Panc1 (cell line): ENCODE measurements around the gene RPS6KA4. TPM values are rescaled to one million over a fixed set of nuclear protein-coding genes. Genes with fewer than 3 reads are reported as not detected.

Experiments
- ATAC-seq: fragments of 200-7000 bp; cut with Tn5 transposase; 2 replicates; pipeline ENCODE4 v1.9.1; 2020; ENCODE audit warnings: mild to moderate bottlenecking, moderate library complexity
- Bru-seq: library from RNA; stranded (reverse); fragments of 400-500 nt; gene quantifications from one replicate; lab custom pipeline; 2021; lab: Mats Ljungman, UMichigan
- BruChase-seq, 2 experiments: library from RNA; stranded (reverse); fragments of 400-500 nt; gene quantifications; one replicate each; lab custom pipeline; 2021; lab: Mats Ljungman, UMichigan
- BruUV-seq: library from RNA; stranded (reverse); fragments of 400-500 nt; replicated peaks from 2 replicates; lab custom pipeline; 2021; lab: Mats Ljungman, UMichigan
- CTCF ChIA-PET: fragments of 300-600 bp; sonication (Branson Sonifier 250); formaldehyde crosslinking; loops from one replicate; lab custom pipeline; 2022; ENCODE audit warnings: antibody characterized with exemption; lab: Charles Lee
- POLR2A ChIA-PET: fragments of 300-600 bp; sonication (Branson Sonifier 250); formaldehyde crosslinking; loops from one replicate; lab custom pipeline; 2022; ENCODE audit warnings: antibody characterized with exemption; lab: Charles Lee
- DNase-seq: peaks from one replicate; pipeline ENCODE4 v3.0.0-alpha.2; 2010; ENCODE audit warnings: low read depth, low spot score
- H3K27ac ChIP-seq: 2 replicates; pipeline ENCODE4 v1.5.1; 2011; ENCODE audit warnings: mild to moderate bottlenecking, low read length, inconsistent platforms
- H3K27me3 ChIP-seq: fragments of 200-500 bp; sonication (Bioruptor generic); 2 replicates; pipeline ENCODE4 v1.6.0; 2014; ENCODE audit warnings: low read length, inconsistent platforms; ENCODE audit not compliant: control insufficient read depth, insufficient read depth
- H3K36me3 ChIP-seq: fragments of 200-500 bp; sonication (Bioruptor generic); 2 replicates; pipeline ENCODE4 v1.5.1; 2014; ENCODE audit warnings: inconsistent platforms, mild to moderate bottlenecking, low read length, moderate library complexity; ENCODE audit not compliant: control insufficient read depth, insufficient read depth
- H3K4me1 ChIP-seq: 2 replicates; pipeline ENCODE4 v1.5.1; 2011; ENCODE audit warnings: inconsistent platforms, mild to moderate bottlenecking, low read length, moderate library complexity; ENCODE audit not compliant: control insufficient read depth, insufficient read depth
- H3K4me3 ChIP-seq, 2 experiments: 2 replicates each; pipeline ENCODE4 v1.5.1; 2011 to 2012; ENCODE audit warnings: low read depth in 2 of 2, low read length in 2 of 2, mild to moderate bottlenecking in 2 of 2, inconsistent platforms in 1 of 2, moderate library complexity in 1 of 2
- H3K9me3 ChIP-seq: fragments of 200-500 bp; sonication (Bioruptor generic); 2 replicates; pipeline ENCODE4 v1.5.1; 2014; ENCODE audit warnings: low read depth, mild to moderate bottlenecking, inconsistent platforms, low read length, moderate library complexity; ENCODE audit not compliant: control insufficient read depth, insufficient read depth
- POLR2AphosphoS5 ChIP-seq: IDR thresholded peaks from 2 replicates; pipeline ENCODE4 v1.6.1; 2012; ENCODE audit warnings: mild to moderate bottlenecking, low read depth, low read length, moderate library complexity
- SIN3A ChIP-seq: IDR thresholded peaks from 2 replicates; pipeline ENCODE4 v1.6.1; 2012; ENCODE audit warnings: low read depth, mild to moderate bottlenecking, low read length, moderate library complexity, borderline replicate concordance; ENCODE audit not compliant: insufficient read depth
- TCF7L2 ChIP-seq: IDR thresholded peaks from 2 replicates; pipeline ENCODE4 v1.6.1; 2011; ENCODE audit warnings: mild to moderate bottlenecking, low read depth, low read length, inconsistent platforms
- in situ Hi-C: cut with HindIII; loops from 2 replicates; pipeline ENCODE4 v1.10.0; 2016; ENCODE audit warnings: low sequenced_read_pairs, low pct_unique_long_range_greater_than_20kb
- intact Hi-C: fragments of 100-400 bp; cut with micrococcal nuclease; formaldehyde crosslinking; loops from one replicate; pipeline ENCODE4 v1.10.0; 2022; ENCODE audit not compliant: unreplicated experiment
- long read RNA-seq: library from polyadenylated mRNA; unstranded; transcript quantifications from one replicate; pipeline ENCODE4 v2.0.0, GENCODE V29; 2021; ENCODE audit not compliant: unreplicated experiment
- polyA plus RNA-seq: library from polyadenylated mRNA; unstranded; fragments of >200 nt; gene quantifications from one replicate; pipeline ENCODE4 v1.2.1, GENCODE V29; 2012; ENCODE audit warnings: missing spikeins; ENCODE audit not compliant: insufficient read length
- total RNA-seq: library from RNA; stranded (reverse); gene quantifications from one replicate; pipeline ENCODE4 v1.2.1, GENCODE V29; 2021; ENCODE audit not compliant: unreplicated experiment
- TF ChIP-seq, protein P1 (sequence below), 2 experiments: IDR thresholded peaks; 2 replicates each; pipeline ENCODE4 v1.6.1; 2011 to 2012; ENCODE audit warnings: low read depth in 2 of 2, control low read depth in 1 of 2, low read length in 1 of 2, mild to moderate bottlenecking in 1 of 2, moderate library complexity in 1 of 2; ENCODE audit not compliant: insufficient read depth in 1 of 2
- TF ChIP-seq, protein P2 (sequence below): fragments of 450-650 bp; IDR thresholded peaks from 2 replicates; pipeline ENCODE4 v1.5.1; 2017; ENCODE audit warnings: mild to moderate bottlenecking

Gene RPS6KA4
- total RNA-seq (74.0 TPM), Bru-seq, nascent RNA (percentile 59 among the genes with signal in this experiment), BruChase-seq, experiment 1, labeled RNA remaining after a 2-hour chase (percentile 70 among the genes with signal in this experiment), BruChase-seq, experiment 2, labeled RNA remaining after a 6-hour chase (percentile 80 among the genes with signal in this experiment)
- polyA plus RNA-seq = 74.3 TPM
- long read RNA-seq, transcript RPS6KA4-201 (17 exons, 3,119 nt) = major isoform, 7 of 27 reads
- long read RNA-seq, partial matches to known transcripts = 13 of 27 reads
- long read RNA-seq, other reads (novel, unspliced or antisense) = 5 of 27 reads

DNA sequence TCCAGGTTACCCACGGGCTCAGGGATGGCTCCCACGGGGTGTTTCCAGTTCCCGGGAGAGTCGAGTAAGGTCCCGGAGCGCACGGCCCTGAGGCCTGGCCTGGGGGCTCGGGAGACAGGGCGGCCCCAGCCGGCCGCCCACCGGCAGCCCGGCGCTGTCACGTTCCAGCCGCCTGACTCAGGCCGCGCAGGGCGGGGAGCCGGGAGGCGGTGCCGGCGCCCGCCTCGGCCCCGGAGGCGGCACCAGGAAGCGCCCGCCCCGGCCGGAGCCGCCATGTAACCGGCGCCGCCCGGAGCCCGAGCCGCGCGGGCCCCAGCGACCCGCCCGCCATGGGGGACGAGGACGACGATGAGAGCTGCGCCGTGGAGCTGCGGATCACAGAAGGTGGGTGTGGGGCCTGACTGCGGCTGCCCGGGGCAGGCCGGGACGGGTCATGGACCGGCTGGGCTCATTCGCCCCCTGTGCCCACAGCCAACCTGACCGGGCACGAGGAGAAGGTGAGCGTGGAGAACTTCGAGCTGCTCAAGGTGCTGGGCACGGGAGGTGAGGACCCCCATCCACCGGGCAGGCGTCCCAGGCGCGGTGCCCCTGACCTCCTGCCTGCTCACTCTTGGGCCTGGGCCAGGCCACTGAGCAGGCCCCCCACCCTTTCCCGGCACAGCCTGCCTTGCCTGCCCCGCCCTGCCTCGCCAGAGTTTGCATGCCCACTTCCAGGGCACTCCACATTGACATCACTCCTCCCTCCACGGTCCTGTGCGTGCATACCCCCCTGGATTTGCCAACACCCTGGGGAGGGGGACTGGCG, at the start of gene RPS6KA4:
Gene RPS6KA4, plus strand, starts transcription at position 256 of the 805 bp plus-strand sequence. Its CDS starts 74 bp downstream, at position 330.
- in situ Hi-C loops = no loop called here
- intact Hi-C loops = loop anchor here (5.0 kb wide), 1 partner anchor 293 kb away; no protein-coding TSS in a partner anchor
- Histone ChIP-seq H3K9me3 (no peaks in the 10 kb centered on the region), H3K4me1 (peaks cover 48% of the 10 kb centered on the region), H3K27ac (peak within 1 kb of the TSS; percentile 88), H3K36me3 (peaks cover 4% of the 10 kb centered on the region; the same call in 1 of the 2 replicates), H3K27me3 (no peaks in the 10 kb centered on the region), H3K4me3 (peak within 1 kb of the TSS; percentile 76 to 86)
- TF ChIP-seq, protein P1, sequence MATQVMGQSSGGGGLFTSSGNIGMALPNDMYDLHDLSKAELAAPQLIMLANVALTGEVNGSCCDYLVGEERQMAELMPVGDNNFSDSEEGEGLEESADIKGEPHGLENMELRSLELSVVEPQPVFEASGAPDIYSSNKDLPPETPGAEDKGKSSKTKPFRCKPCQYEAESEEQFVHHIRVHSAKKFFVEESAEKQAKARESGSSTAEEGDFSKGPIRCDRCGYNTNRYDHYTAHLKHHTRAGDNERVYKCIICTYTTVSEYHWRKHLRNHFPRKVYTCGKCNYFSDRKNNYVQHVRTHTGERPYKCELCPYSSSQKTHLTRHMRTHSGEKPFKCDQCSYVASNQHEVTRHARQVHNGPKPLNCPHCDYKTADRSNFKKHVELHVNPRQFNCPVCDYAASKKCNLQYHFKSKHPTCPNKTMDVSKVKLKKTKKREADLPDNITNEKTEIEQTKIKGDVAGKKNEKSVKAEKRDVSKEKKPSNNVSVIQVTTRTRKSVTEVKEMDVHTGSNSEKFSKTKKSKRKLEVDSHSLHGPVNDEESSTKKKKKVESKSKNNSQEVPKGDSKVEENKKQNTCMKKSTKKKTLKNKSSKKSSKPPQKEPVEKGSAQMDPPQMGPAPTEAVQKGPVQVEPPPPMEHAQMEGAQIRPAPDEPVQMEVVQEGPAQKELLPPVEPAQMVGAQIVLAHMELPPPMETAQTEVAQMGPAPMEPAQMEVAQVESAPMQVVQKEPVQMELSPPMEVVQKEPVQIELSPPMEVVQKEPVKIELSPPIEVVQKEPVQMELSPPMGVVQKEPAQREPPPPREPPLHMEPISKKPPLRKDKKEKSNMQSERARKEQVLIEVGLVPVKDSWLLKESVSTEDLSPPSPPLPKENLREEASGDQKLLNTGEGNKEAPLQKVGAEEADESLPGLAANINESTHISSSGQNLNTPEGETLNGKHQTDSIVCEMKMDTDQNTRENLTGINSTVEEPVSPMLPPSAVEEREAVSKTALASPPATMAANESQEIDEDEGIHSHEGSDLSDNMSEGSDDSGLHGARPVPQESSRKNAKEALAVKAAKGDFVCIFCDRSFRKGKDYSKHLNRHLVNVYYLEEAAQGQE (IDR thresholded peaks at IDR 0.05; ENCODE audit: insufficient read depth in 1 of 2, low read depth in 2 of 2, low read length in 1 of 2) = no peak
- peak; percentile 92; the same call in 1 of the 2 replicates for TF ChIP-seq SIN3A
- TF ChIP-seq POLR2AphosphoS5 = peak; percentile 72
- no peak for DNase-seq
- ChIA-PET POLR2A (interaction anchor here (0.5 to 0.6 kb wide), 2 partner anchors 15 to 78 kb away, joined by 3 read pairs; no protein-coding TSS in a partner anchor), CTCF (interaction anchor here (0.6 to 0.9 kb wide), 3 partner anchors 13 to 41 kb away, joined by 3 to 4 read pairs (median 3); partner anchors contain the start of genes PRDX5 and TRMT112)
- BruUV-seq = no TSS peak
- ATAC-seq = peak; percentile 79

DNA sequence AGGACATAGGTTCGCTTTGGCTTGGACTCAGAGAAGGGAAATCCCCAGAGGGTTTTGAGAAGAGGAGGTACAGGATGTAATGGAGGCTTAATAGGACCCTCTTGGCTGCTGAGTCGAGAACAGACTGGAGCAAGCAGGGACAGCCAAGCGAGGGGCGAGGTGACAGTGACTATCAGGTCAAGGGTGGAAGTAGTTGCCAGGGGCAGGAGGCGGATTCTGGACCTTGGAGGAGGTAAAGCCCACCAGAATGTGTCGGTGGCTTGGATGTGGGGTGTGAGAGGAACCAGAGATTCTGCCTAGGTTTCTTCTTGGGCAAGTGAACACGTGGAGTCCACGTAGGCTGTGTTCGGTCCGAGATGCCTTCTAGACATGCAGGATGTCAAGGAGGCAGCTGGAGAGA, 46.0 kb upstream of the RPS6KA4 start:
- no peak overlapping the region for H3K4me3 ChIP-seq
- intact Hi-C loops (no loop called here), in situ Hi-C loops (no loop called here)
- no TSS peak for BruUV-seq
- H3K36me3 ChIP-seq = peaks cover 2% of the 10 kb centered on the region; the same call in 1 of the 2 replicates
- H3K27me3 ChIP-seq = no peaks in the 10 kb centered on the region
- ChIA-PET CTCF (interaction anchor here (0.5 to 1.4 kb wide), 4 partner anchors 42 to 296 kb away, joined by 5 to 12 read pairs (median 7); no protein-coding TSS in a partner anchor), POLR2A (no interaction called here)
- ATAC-seq (no peak), DNase-seq (no peak)
- TF ChIP-seq TCF7L2 (no peak), POLR2AphosphoS5 (no peak), SIN3A (no peak)
- TF ChIP-seq, protein P2, sequence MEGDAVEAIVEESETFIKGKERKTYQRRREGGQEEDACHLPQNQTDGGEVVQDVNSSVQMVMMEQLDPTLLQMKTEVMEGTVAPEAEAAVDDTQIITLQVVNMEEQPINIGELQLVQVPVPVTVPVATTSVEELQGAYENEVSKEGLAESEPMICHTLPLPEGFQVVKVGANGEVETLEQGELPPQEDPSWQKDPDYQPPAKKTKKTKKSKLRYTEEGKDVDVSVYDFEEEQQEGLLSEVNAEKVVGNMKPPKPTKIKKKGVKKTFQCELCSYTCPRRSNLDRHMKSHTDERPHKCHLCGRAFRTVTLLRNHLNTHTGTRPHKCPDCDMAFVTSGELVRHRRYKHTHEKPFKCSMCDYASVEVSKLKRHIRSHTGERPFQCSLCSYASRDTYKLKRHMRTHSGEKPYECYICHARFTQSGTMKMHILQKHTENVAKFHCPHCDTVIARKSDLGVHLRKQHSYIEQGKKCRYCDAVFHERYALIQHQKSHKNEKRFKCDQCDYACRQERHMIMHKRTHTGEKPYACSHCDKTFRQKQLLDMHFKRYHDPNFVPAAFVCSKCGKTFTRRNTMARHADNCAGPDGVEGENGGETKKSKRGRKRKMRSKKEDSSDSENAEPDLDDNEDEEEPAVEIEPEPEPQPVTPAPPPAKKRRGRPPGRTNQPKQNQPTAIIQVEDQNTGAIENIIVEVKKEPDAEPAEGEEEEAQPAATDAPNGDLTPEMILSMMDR = no peak
- TF ChIP-seq, protein P1 (IDR thresholded peaks at IDR 0.05; ENCODE audit: insufficient read depth in 1 of 2, low read depth in 2 of 2, low read length in 1 of 2) = no peak
- H3K4me1 ChIP-seq = peaks cover 16% of the 10 kb centered on the region
- H3K27ac ChIP-seq = no peak overlapping the region
- H3K9me3 ChIP-seq = no peaks in the 10 kb centered on the region
